WTC11 (cell line): ENCODE results near the gene APRT.

Source experiments
- ATF2 ChIP-seq: sonication (generic); formaldehyde crosslinking; IDR thresholded peaks from 2 replicates; pipeline ENCODE4 v1.8.1; 2022; ENCODE audit warnings: low read depth, missing genetic modification reagents, borderline replicate concordance
- CTCF ChIP-seq: fragments of 200-600 bp; IDR thresholded peaks from 2 replicates; pipeline ENCODE4 v1.8.0; 2022; ENCODE audit warnings: antibody characterized with exemption
- IRF1 ChIP-seq: sonication (generic); formaldehyde crosslinking; IDR thresholded peaks from 2 replicates; pipeline ENCODE4 v1.8.0; 2023; ENCODE audit warnings: missing genetic modification reagents
- MLX ChIP-seq: sonication (generic); formaldehyde crosslinking; IDR thresholded peaks from 2 replicates; pipeline ENCODE4 v1.8.1; 2023; ENCODE audit warnings: mild to moderate bottlenecking, missing genetic modification reagents, moderate library complexity

GRCh38 chr16:88828711-88829110 is 17.0 kb upstream of the APRT start:
- TF ChIP-seq CTCF (no peak), MLX (no peak), IRF1 (no peak), ATF2 (CRISPR knock-in tag) (no peak)
